GM23338 (cell line): ENCODE measurements around the gene GPHA2. TPM values are rescaled to one million over a fixed set of nuclear protein-coding genes. Genes with fewer than 3 reads are reported as not detected.

ENCODE experiments used
- ATAC-seq: fragments of 200-7000 bp; cut with Tn5 transposase; 3 replicates; pipeline ENCODE4 v1.9.1; 2020
- DNase-seq: peaks from one replicate; pipeline ENCODE4 v3.0.0-alpha.2; 2015; ENCODE audit warnings: low spot score
- H2AFZ ChIP-seq: fragments of 200-600 bp; sonication (generic); 2 replicates; pipeline ENCODE4 v1.8.0; 2016; ENCODE audit warnings: antibody characterized with exemption, mild to moderate bottlenecking, moderate library complexity
- H3F3A ChIP-seq: fragments of 200-600 bp; sonication (generic); replicated peaks from 2 replicates; pipeline ENCODE4 v1.8.0; 2017; ENCODE audit warnings: antibody characterized with exemption, mixed run types, low read depth
- H3K27ac ChIP-seq: fragments of 200-600 bp; sonication (generic); 2 replicates; pipeline ENCODE4 v1.6.1; 2016; ENCODE audit warnings: low read depth
- H3K27me3 ChIP-seq: fragments of 200-600 bp; sonication (generic); 2 replicates; pipeline ENCODE4 v1.8.0; 2016; ENCODE audit warnings: mild to moderate bottlenecking, mixed run types, moderate library complexity; ENCODE audit not compliant: insufficient read depth
- H3K36me3 ChIP-seq: fragments of 200-600 bp; sonication (generic); 2 replicates; pipeline ENCODE4 v1.8.0; 2016; ENCODE audit warnings: mild to moderate bottlenecking; ENCODE audit not compliant: insufficient read depth
- H3K4me1 ChIP-seq: fragments of 200-600 bp; sonication (generic); 2 replicates; pipeline ENCODE4 v1.8.0; 2016; ENCODE audit warnings: mild to moderate bottlenecking, moderate library complexity; ENCODE audit not compliant: insufficient read depth
- H3K4me2 ChIP-seq: fragments of 200-600 bp; sonication (generic); 2 replicates; pipeline ENCODE4 v1.7.1; 2017; ENCODE audit warnings: mixed run types
- H3K4me3 ChIP-seq: fragments of 200-600 bp; sonication (generic); 2 replicates; pipeline ENCODE4 v1.6.1; 2016; ENCODE audit warnings: mixed run types
- H3K79me2 ChIP-seq: fragments of 200-600 bp; sonication (generic); replicated peaks from 2 replicates; pipeline ENCODE4 v1.8.0; 2017; ENCODE audit warnings: mild to moderate bottlenecking; ENCODE audit not compliant: insufficient read depth
- H3K9me2 ChIP-seq: fragments of 200-600 bp; sonication (generic); 2 replicates; pipeline ENCODE4 v1.8.0; 2017; ENCODE audit not compliant: insufficient read depth
- H4K20me1 ChIP-seq: fragments of 200-600 bp; sonication (generic); replicated peaks from 2 replicates; pipeline ENCODE4 v1.8.0; 2017; ENCODE audit warnings: mild to moderate bottlenecking; ENCODE audit not compliant: insufficient read depth
- H3K27ac Mint-ChIP-seq: 2 replicates; pipeline ENCODE4 v1.8.0; 2020; ENCODE audit warnings: inconsistent platforms, mild to moderate bottlenecking, moderate library complexity, mixed read lengths
- H3K27me3 Mint-ChIP-seq: 3 replicates; pipeline ENCODE4 v1.8.0; 2022; ENCODE audit warnings: low read depth, mild to moderate bottlenecking, moderate library complexity, mixed read lengths, inconsistent platforms; ENCODE audit not compliant: insufficient read depth, poor library complexity
- H3K36me3 Mint-ChIP-seq: 3 replicates; pipeline ENCODE4 v1.8.0; 2021; ENCODE audit warnings: low read depth, mild to moderate bottlenecking, inconsistent platforms, moderate library complexity, mixed read lengths
- H3K4me1 Mint-ChIP-seq: 3 replicates; pipeline ENCODE4 v1.8.0; 2020; ENCODE audit warnings: mild to moderate bottlenecking, inconsistent platforms, mixed read lengths
- H3K4me3 Mint-ChIP-seq: 3 replicates; pipeline ENCODE4 v1.8.0; 2021; ENCODE audit warnings: moderate library complexity, mild to moderate bottlenecking, inconsistent platforms, mixed read lengths
- H3K9me3 Mint-ChIP-seq: 3 replicates; pipeline ENCODE4 v1.8.0; 2020; ENCODE audit warnings: moderate library complexity, mild to moderate bottlenecking, inconsistent platforms, mixed read lengths
- CREB1 ChIP-seq: fragments of 250-450 bp; sonication (Bioruptor Pico); IDR thresholded peaks from 2 replicates; pipeline ENCODE4 v1.5.0; 2020; ENCODE audit warnings: low read depth, mild to moderate bottlenecking, moderate library complexity
- CTCF ChIP-seq, 2 experiments: fragments of 200-600 bp in 1 of 2; sonication (generic) in 1 of 2; conservative IDR thresholded peaks; 2 replicates each; pipeline versions ENCODE4 v1.5.1 to v1.6.1; 2016 to 2017; ENCODE audit warnings: antibody characterized with exemption in 2 of 2, low read depth in 2 of 2, mild to moderate bottlenecking in 2 of 2, moderate library complexity in 1 of 2
- ETS1 ChIP-seq: IDR thresholded peaks from 2 replicates; pipeline ENCODE4 v1.6.1; 2016; ENCODE audit warnings: antibody characterized with exemption
- EZH2 ChIP-seq: fragments of 200-600 bp; sonication (generic); IDR thresholded peaks from one replicate; pipeline ENCODE4 v1.8.0; 2017; ENCODE audit warnings: antibody characterized with exemption, mild to moderate bottlenecking, low read depth; ENCODE audit not compliant: unreplicated experiment
- EZH2phosphoT487 ChIP-seq: fragments of 200-600 bp; sonication (generic); IDR thresholded peaks from one replicate; pipeline ENCODE4 v1.8.1; 2018; ENCODE audit warnings: antibody characterized with exemption; ENCODE audit not compliant: unreplicated experiment
- JUNB ChIP-seq: IDR thresholded peaks from one replicate; pipeline ENCODE4 v1.6.1; 2016; ENCODE audit warnings: antibody characterized with exemption; ENCODE audit not compliant: unreplicated experiment
- NANOG ChIP-seq: IDR thresholded peaks from 2 replicates; pipeline ENCODE4 v1.6.1; 2016; ENCODE audit warnings: antibody characterized with exemption, borderline replicate concordance
- REST ChIP-seq: IDR thresholded peaks from one replicate; pipeline ENCODE4 v1.6.1; 2018; ENCODE audit warnings: antibody characterized with exemption; ENCODE audit not compliant: unreplicated experiment
- STAT1 ChIP-seq: IDR thresholded peaks from one replicate; pipeline ENCODE4 v1.6.1; 2016; ENCODE audit warnings: antibody characterized with exemption; ENCODE audit not compliant: unreplicated experiment
- ZNF114 ChIP-seq: fragments of 250-450 bp; sonication (Bioruptor Pico); IDR thresholded peaks from 2 replicates; pipeline ENCODE4 v1.5.0; 2020; ENCODE audit warnings: mild to moderate bottlenecking, moderate library complexity
- ZNF331 ChIP-seq: fragments of 250-450 bp; sonication (Bioruptor Pico); IDR thresholded peaks from 2 replicates; pipeline ENCODE4 v1.5.0; 2020; ENCODE audit warnings: low read depth, mild to moderate bottlenecking, moderate library complexity
- polyA plus RNA-seq: library from polyadenylated mRNA; unstranded; fragments of >200 nt; fragmentation: Nextera tagmentation; extraction: Ambion mirVana; gene quantifications from 2 replicates; pipeline ENCODE4 v1.2.1, GENCODE V29; 2016
- total RNA-seq: library from RNA; depleted of rRNA; stranded (reverse); fragments of >200 nt; shearing (Covaris generic); gene quantifications from 2 replicates; pipeline ENCODE4 v1.2.3, GENCODE V29; 2014

The GPHA2 gene
- total and polyA plus RNA-seq, 2 experiments from 2014 or later, result 0.83 to 1.8 TPM

GRCh38 chr11:64967375-64967774, 31.7 kb upstream of the GPHA2 start (continued):
- no peak for TF ChIP-seq REST
- TF ChIP-seq CTCF (conservative IDR thresholded peaks at IDR 0.05; ENCODE audit: low read depth in 2 of 2), result no peak
- TF ChIP-seq EZH2, result no peak

- H3F3A ChIP-seq, result no peaks in the 10 kb centered on the region
- TF ChIP-seq EZH2phosphoT487, result no peak
- no peak for TF ChIP-seq ETS1
- TF ChIP-seq REST, result no peak
- TF ChIP-seq STAT1, result no peak
- TF ChIP-seq JUNB, result no peak
- TF ChIP-seq CREB1 (CRISPR knock-in tag), result no peak
- TF ChIP-seq CTCF (conservative IDR thresholded peaks at IDR 0.05; ENCODE audit: low read depth in 2 of 2), result no peak
- no peak for TF ChIP-seq ZNF331
- TF ChIP-seq ZNF114 (CRISPR knock-in tag), result no peak
- no peak for TF ChIP-seq NANOG
Measured at GRCh38 chr11:64963072-64963631, 27.5 kb upstream of the GPHA2 start.

More at GRCh38 chr11:64963072-64963631, 27.5 kb upstream of the GPHA2 start:
- no peak overlapping the region for H3K4me2 ChIP-seq
- no peaks in the 10 kb centered on the region for H3K9me3 Mint-ChIP-seq
- no peak overlapping the region for H3K27ac Mint-ChIP-seq
- no peak overlapping the region for H3K4me3 ChIP-seq
- no peak overlapping the region for H3K27ac ChIP-seq
- H3K4me1 ChIP-seq, result no peaks in the 10 kb centered on the region
- no peaks in the 10 kb centered on the region for H3K36me3 ChIP-seq
- peaks cover 3% of the 10 kb centered on the region; the same call in 1 of the 2 replicates for H3K27me3 ChIP-seq
- DNase-seq (no peak), ATAC-seq (no peak)
- H3K36me3 Mint-ChIP-seq, result no peaks in the 10 kb centered on the region
- H3K4me3 Mint-ChIP-seq, result no peak overlapping the region
- no peaks in the 10 kb centered on the region for H4K20me1 ChIP-seq
- no peak overlapping the region for H2AFZ ChIP-seq
- peaks cover 5% of the 10 kb centered on the region for H3K27me3 Mint-ChIP-seq
- H3K4me1 Mint-ChIP-seq, result no peaks in the 10 kb centered on the region
- no peaks in the 10 kb centered on the region for H3K9me2 ChIP-seq
- H3K79me2 ChIP-seq, result no peaks in the 10 kb centered on the region
